ENCODE data around the gene TMPRSS3.

Gene TMPRSS3

DNA sequence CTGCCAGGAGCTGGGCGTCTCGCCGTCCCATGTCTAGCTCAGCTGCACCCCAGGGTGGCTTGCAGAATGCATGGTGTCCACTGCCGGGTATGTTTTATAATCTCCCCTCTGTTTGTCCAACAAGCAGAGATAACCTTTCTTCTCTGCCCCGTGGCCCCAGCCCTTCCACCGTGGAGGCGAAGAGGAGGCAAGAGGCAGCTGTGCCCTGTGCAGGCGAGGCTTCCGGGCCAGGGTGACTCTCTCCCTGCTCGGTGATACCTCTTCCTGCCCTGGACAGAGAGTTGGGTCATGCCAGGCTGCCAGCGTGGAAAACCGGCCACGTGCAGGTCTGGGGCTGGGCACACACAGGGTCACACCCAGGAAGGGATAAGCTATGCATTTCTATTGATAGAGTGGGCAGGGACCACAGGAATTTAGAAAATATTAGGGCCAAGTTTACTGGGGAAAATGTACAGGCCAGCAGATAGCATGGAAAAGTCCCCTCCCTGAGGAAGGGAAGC, 44.9 kb downstream of the TMPRSS3 start, which contains the start of gene TFF2:
Gene TFF2, minus strand, starts transcription at position 68 of the 500 bp plus-strand sequence. Its CDS starts 37 bp downstream, at position 31.
- no peak for DNase-seq (ENCODE audit: low read depth, low spot score)

DNA sequence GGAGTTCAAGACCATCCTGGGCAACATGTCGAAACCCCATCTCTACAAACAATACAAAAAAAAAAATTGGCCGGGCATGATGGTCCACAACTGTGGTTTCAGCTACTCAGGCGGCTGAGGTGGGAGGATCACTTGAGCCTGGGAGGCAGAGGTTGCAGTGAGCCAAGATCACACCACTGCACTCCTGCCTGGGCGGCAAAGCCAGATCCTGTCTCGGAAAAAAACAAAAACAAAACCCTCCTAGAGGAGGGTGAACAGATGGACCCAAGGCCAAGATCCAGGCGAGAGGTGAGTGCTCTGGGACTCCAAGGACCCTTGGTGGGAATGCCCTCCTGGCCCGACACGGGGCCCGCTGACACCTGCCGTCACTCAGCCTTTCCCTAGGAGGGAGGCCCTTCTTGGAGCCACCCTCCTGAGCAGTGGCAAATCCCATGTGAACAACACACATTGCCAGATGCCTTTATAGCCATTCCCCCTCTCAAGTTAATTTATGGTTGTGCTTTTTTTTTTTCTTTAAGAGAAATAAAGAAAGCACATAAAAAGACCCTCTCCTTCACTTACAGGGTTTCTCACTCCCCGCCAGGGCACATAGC, 45.4 kb downstream of the TMPRSS3 start:
- DNase-seq (ENCODE audit: low read depth, low spot score) = no peak

DNA sequence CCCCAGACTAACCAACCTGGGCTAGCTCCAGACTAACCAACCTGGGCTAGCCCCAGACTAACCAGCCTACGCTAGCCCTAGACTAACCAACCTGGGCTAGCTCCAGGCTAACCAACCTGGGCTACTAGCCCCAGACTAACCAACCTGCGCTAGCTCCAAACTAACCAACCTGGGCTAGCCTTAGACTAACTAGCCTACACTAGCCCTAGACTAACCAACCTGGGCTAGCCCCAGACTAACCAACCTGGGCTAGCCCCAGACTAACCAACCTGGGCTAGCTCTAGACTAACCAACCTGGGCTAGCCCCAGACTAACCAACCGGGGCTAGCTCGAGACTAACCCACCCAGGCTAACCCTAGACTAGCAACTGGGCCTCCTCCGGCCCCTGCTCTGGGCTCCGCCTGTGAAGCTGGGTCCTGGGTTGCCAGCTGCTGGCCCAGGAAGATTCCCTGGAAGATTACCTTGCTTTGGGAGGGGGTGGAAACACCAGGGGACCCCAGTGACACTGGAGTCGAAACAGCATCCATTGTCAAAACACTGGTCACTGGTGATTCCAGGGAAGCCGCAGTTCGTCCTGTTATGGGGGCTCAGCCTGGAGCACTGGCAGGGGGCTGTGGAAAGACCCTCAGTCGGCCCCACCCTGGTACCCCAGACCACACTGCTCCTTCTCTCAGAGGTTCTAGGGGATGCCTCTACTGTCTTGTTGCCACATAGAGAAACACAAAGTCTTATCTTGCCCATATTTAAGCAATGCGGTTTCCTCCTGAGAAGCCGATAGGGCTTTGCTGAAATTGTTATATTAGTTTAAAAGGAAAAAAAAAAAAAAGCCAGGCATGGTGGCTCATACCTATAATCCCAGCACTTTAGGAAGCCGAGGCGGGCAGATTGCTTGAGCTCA, 46.2 kb downstream of the TMPRSS3 start:
- DNase-seq (ENCODE audit: low read depth, low spot score) = no peak

GRCh38 chr21:42348762-42349161, 47.1 kb downstream of the TMPRSS3 start:
- DNase-seq (ENCODE audit: low read depth, low spot score) = no peak

DNA sequence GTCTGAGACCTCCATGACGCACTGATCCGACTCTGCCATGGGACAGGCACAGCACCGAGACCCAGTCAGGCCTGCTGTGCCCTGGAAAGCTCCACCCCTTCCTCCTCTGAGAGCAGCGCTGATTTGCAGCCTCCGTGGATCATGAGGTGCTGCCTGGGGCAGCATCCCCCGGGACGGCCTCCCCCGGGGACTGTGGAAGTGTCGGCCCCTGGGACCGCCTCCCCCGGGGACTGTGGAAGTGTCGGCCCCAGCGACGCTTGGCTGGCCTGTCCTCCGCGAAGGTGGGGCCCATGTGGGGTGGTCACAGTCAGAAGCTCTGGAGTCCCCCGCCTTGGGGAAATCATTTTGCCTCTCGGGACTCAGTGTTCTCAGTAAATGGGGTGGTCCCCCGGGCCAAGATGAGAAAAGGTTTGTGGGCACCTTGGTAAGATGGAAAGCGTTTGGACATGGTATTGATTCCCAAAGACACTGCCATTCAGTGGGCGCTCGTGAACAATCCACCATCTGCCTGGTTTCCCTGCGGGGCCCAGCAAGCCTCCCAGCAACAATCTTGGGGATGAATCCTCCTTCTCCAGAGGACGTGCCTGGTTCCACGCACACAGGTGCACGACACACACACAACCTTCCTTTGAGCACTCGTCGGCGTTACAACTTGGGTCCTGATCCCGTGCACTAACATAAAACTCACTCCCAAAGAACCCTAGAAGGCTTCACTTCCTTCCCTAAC, 48.1 kb downstream of the TMPRSS3 start:
- no peak for DNase-seq (ENCODE audit: low read depth, low spot score)

- DNase-seq (ENCODE audit: low read depth, low spot score) = no peak
These were observed 48.8 kb downstream of the TMPRSS3 start for GRCh38 chr21:42346866-42347600.

DNA sequence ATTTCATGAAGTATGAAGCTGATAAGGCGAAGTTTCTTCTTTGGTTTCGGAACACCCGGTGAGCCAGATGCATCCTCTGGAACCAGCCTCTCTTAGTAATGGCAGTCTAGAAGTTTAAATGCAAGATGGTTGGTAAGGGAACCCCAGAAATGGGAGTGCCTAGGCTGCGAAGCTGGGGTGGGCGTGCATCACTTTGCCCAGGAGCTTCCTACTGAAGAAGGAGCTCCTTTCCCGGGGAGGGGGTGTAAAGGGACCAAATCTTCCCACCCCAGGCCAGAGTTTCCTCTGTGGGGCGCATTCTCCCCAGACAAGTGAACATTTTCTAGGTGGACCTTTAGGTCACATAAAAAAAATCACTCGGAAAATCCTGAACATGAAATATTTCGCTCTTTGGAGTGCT, 49.4 kb downstream of the TMPRSS3 start:
- no peak for DNase-seq (ENCODE audit: low read depth, low spot score)

DNA sequence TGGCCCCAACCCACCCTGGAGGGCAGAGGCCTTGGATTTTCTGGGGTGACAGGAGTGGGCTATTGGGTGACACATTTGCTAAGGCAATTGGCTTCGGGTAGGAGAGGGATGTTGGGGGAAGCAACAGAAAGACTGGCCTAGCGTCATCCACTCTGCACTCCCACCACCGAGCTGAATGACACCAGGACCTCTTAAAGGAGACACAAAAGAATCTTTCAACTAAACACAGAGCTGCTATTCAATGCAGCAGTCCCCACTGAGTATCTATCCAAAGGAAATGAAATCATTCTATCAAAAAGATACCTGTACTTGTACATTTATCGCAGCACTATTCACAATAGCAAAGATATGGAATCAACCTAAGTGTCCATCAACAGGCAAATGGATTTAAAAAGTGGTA, 51.2 kb downstream of the TMPRSS3 start:
- DNase-seq (ENCODE audit: low read depth, low spot score) = no peak

GRCh38 chr21:42343963-42344510, 51.8 kb downstream of the TMPRSS3 start:
- no peak for DNase-seq (ENCODE audit: low read depth, low spot score)

DNA sequence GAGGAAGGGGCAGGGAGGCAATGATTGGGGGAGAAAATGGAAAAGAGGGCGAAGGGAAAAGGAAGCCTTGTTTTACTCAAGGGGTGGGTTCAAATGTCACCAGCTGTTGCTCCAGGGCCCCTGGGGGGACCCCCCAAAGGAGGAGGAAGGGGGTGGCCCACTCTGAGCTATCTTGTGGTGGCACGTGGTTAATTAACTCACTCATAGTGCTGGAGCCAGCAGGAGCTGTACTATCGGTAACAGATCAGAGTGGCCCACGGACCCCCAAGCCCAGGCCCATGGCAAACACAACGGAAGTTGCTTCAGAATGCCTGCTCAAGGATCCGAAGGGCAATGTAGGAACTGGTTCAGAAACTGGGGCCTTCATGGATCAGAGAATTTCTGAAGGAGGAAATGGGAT, 52.3 kb downstream of the TMPRSS3 start:
- DNase-seq (ENCODE audit: low read depth, low spot score) = no peak

DNA sequence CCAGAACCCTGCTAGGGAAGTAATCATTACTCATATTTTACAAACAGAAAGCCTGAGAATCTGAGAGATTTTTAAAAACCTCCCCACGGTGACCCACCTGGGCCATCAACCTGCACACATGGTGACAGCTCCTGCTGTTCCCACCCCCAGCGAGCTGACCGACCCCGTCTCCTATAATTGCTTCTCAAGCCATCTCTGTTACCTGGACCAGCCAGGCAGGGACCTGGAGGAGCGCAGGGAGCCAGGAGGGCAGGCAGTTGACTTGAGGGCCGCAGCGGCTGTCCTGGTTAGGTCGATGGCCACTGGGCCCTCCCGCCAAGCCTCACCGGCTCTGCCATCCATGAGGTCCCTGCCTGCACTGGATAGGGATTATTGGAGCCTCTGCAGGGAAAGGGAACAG, 52.8 kb downstream of the TMPRSS3 start:
- DNase-seq (ENCODE audit: low read depth, low spot score) = no peak

- DNase-seq (ENCODE audit: low read depth, low spot score) = no peak
These were observed 53.9 kb downstream of the TMPRSS3 start for GRCh38 chr21:42341776-42342542.

DNA sequence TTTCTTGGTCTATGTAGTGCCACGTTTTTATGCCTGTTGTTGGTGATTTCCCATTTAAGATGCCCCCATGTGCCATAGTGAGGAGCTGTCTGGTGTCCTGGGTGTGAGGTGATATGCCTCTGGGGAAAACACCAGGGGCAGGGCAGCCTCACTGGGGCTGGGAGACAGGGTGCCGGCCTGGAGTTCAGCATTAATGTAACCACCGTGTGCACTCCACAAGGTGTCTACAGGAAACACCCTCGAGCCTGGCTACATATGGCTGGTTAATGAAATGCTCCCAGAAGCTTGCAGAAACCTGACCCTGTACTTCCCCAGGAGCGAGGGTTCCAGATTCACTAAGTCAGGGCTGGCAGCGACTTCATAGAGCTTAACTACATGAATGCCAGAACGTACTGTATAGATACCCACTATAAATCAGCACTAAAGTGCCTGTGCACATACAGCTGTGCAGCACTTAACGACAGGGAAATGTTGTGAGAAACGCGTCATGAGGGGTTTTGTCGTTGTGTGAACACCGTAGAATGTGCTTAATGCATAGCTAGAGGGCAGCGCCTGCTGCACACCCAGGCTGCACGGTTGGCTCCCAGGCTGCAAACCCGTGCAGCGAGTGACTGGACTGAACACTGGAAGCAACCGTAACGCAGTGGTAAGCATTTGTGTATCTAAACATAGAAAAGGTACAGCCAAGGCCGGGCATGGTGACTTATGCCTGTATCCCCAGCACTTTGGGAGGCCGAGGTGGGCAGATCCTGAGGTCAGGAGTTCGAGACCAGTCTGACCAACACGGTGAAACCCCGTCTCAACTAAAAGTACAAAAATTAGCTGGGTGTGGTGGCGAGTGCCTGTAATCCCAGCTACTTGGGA, 55.4 kb downstream of the TMPRSS3 start:
- DNase-seq (ENCODE audit: low read depth, low spot score) = no peak

DNA sequence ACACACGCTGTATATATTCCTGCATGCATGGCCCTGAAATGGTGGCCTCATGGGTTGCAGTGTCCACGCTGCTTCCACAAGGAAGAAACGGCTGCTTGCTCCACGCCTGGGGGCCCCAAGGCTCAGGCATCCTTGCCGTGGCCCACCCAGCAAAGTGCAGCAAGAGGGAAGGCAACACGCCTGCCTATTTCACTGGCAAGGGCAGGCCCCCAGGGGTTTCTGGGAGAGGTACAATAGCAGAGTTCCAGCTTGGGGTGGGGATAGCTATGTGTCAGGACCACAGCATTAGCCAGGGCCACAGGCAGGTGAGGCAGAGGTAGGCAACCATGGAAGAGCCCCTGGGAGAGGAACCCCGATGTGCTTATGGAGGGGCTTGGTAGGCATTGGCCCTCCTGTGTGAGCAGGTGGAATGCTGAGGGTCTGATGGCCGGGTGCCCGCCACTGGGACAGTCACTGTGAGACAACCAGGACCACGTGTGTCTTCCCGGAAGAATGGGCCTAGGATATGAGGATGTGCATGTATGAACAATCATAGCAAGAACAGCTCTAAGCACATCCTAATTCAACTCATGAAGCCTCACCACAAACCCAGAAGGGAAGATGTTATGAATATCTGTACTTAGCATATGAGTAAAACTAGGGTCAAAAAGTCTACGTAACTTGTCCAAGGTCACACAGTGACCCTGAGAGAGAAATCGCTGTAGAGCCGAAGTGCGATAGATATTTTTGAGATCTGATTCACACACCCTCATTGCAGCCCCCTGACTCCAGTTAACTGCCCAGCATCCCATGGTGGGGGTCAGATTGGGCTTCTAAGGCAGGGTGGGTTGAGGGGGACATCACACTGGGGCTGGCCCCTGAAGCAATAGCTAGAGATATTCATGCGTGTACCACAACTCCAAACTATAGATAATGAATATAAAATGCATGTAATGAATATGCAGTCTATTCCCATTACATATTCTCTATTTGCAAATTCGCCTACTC, 56.8 kb downstream of the TMPRSS3 start:
- DNase-seq (ENCODE audit: low read depth, low spot score) = no peak

- no peak for DNase-seq (ENCODE audit: low read depth, low spot score)
These were observed 57.8 kb downstream of the TMPRSS3 start for GRCh38 chr21:42337830-42338728.

GRCh38 chr21:42337276-42337675, 58.6 kb downstream of the TMPRSS3 start:
- DNase-seq (ENCODE audit: low read depth, low spot score) = no peak

- DNase-seq (ENCODE audit: low read depth, low spot score) = no peak
These were observed 59.8 kb downstream of the TMPRSS3 start for GRCh38 chr21:42336054-42336453.
